ENCODE results near the gene CD99L2.

GRCh38 chrX:150856101-150856500 is 42.4 kb downstream of the CD99L2 start:
- TF ChIP-seq NRF1 (conservative IDR thresholded peaks at IDR 0.05; ENCODE audit: low read depth, low read length) (no peak), EP300 (IDR thresholded peaks at IDR 0.05; ENCODE audit: borderline replicate concordance in 1 of 2, control insufficient read depth in 1 of 2, low read depth in 2 of 2, low read length in 2 of 2) (no peak)

All from GM12878 (cell line).